Activated T-cell treated with anti-CD3 and anti-CD28 coated beads, Interleukin-2, amount 50 U/mL, for 24 hours (primary cell): ENCODE data around the gene CTIF.
A peak's percentile ranks its signal among the peaks of the same experiment; 100 is the strongest.
"Not testable (repeated sequence)": the region's sequence is repeated elsewhere in the genome, so short reads cannot be mapped to it uniquely, and the experiment has no call there.

ENCODE experiments used
- DNase-seq: peaks from one replicate; pipeline ENCODE4 v3.0.0-alpha.2; 2020
- H3K27ac Mint-ChIP-seq: 2 replicates; pipeline ENCODE4 v1.8.0; 2020; ENCODE audit warnings: mild to moderate bottlenecking, mixed read lengths
- H3K27me3 Mint-ChIP-seq: 2 replicates; pipeline ENCODE4 v1.8.0; 2020; ENCODE audit warnings: mixed read lengths
- H3K36me3 Mint-ChIP-seq: 2 replicates; pipeline ENCODE4 v1.8.0; 2020; ENCODE audit warnings: low read depth, mixed read lengths
- H3K4me1 Mint-ChIP-seq: 2 replicates; pipeline ENCODE4 v1.8.0; 2020; ENCODE audit warnings: low read depth, mixed read lengths
- H3K4me3 Mint-ChIP-seq: 2 replicates; pipeline ENCODE4 v1.8.0; 2020; ENCODE audit warnings: mild to moderate bottlenecking, moderate library complexity, mixed read lengths
- H3K9me3 Mint-ChIP-seq: 2 replicates; pipeline ENCODE4 v1.8.0; 2020; ENCODE audit warnings: mixed read lengths

Gene CTIF

DNA sequence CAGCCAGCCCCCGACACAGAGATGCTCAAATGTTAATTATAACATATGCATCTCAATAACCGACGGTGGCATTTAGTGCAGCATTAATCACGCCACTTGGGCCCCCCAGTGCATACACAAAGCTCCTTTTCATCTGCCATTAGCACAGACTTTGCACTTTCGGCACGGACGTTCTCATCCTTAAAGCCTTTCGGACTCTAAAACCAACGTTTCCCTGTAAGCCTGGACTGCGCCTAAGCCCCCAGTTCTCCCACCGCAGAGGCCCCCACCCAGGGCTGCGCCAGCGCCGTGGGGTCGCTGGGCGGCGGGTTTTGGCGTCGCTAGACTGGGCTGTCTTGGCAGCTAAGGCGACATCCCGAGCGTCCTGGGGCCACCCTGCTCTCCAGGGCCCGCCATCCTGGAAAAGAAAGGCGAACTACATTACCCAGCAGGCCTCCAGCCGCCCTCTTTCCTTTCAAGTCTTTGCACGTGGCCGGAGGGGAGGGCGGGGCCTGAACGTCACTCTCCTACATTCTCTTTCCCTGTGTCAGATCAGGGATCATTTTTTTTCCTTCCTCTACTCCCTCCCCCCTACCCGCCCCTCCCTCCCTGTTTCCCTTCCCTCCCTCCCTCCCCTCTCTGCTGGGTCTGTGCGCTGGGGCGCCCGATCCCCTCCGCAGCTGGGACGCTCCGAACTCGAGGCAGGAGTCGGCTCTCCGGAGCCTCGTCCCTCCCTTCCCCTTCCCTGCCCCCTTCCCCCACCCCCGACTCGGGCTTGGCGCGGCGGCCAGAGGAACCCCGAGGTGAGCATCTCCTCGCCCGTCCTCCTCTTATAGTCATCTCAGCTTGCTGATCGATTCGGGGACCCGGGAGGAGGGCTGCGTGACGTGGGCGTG is at the start of gene CTIF:
TSS of gene CTIF (plus strand) at position 501 of the 875 bp plus-strand sequence. CDS start 80,535 bp downstream, outside the sequence.
- H3K4me1 Mint-ChIP-seq, result peaks cover 19% of the 10 kb centered on the region
- H3K27ac Mint-ChIP-seq, result no peak within 1 kb of the TSS
- no peaks in the 10 kb centered on the region for H3K36me3 Mint-ChIP-seq
- H3K4me3 Mint-ChIP-seq, result peak within 1 kb of the TSS; percentile 77
- DNase-seq, result peak; percentile 78
- no peaks in the 10 kb centered on the region for H3K9me3 Mint-ChIP-seq
- peaks cover 26% of the 10 kb centered on the region for H3K27me3 Mint-ChIP-seq

DNA sequence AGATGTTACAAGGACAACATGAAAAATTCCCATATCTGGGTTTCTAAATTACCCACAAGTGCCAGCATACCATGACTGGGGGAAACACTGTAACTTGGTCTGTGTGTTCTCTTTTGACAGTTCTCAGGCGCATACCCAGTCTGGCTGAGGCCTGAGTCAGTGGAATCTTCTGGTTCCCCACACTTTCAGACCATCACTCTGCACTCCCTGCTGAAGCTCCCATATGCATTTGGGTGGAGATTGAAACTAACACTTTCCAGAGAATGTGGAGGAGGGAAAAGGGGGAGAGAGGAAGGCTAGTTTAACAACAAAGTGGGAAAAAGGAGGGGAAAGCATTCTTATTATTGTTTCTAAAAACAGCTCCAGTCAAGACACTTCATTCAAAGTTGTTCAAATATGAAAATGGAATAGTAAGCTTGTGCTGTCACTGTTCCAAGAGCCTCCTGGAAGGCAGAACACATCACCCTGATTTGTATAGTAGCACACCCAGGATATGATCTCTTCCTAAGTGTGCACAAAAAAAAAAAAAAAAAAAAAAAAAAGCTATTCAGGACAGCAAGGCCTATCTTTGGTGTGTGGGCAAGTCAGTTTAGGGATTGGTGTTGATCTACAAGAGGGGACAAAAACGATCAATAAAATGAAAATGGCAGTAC is 48.1 kb upstream of the CTIF start:
- Mint-ChIP-seq H3K4me3 (no peak overlapping the region), H3K36me3 (no peaks in the 10 kb centered on the region), H3K27me3 (peaks cover 59% of the 10 kb centered on the region), H3K4me1 (no peaks in the 10 kb centered on the region), H3K9me3 (no peaks in the 10 kb centered on the region), H3K27ac (no peak overlapping the region)
- no peak for DNase-seq

DNA sequence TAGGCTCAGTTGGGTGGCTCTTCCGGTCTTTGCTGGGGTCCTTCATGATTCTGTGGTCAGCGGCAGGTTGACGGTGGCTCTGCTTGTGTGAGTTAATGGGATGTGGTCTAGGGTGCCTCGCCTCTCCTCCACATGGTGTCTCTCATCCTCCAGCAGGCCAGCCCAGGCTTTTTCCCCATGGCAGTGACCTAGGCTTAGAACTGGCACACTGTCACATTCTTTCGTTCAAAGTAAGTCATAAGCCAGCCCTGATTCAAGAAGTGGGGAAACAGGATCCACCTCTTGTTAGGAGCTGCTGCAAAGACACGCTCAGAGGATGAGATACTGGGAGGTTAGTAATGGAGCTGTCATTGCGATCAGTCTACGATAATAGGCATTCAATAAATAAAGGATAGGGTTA is 46.0 kb upstream of the CTIF start:
- Mint-ChIP-seq H3K4me1 (no peaks in the 10 kb centered on the region), H3K27ac (no peak overlapping the region), H3K9me3 (peaks cover 6% of the 10 kb centered on the region), H3K36me3 (no peaks in the 10 kb centered on the region), H3K27me3 (peaks cover 67% of the 10 kb centered on the region), H3K4me3 (no peak overlapping the region)
- DNase-seq, result no peak

DNA sequence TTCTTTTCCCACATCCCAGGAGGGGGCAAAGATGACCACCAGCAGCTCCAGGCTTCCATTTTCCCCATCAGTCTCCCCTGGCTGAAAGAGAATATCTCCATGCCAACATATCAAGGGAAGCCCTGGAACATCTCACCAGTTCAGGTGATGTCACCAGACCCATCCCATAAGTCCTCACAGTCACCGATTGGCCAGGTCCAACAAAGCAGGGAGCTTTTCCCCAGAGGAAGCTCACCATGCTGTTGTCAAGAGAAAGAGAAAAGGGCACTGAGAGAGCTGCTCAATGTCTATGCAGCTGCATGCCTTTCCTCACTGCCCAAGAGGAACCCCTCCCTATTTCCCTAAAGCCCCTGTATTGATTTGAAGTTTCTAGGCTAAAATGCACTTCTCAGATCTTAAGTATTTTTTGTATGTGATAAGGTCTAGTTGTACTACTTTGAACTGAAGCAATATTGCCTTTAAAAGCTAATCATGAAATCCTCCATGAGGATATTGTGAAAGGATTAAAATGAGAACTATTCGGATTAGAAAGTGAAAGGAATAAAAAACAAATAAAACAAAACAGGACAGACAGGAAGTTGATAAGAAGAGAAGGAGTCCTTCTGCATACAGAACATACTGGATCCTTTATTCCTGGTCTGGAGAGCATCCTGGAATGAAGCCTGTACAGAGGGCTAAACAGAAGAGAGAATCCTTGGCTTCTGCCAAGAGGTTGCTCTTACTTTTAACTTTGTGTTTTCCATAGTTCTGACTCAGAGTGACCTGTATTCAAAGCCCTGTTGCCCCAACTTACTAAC is 45.2 kb upstream of the CTIF start:
- peaks cover 66% of the 10 kb centered on the region for H3K27me3 Mint-ChIP-seq

DNA sequence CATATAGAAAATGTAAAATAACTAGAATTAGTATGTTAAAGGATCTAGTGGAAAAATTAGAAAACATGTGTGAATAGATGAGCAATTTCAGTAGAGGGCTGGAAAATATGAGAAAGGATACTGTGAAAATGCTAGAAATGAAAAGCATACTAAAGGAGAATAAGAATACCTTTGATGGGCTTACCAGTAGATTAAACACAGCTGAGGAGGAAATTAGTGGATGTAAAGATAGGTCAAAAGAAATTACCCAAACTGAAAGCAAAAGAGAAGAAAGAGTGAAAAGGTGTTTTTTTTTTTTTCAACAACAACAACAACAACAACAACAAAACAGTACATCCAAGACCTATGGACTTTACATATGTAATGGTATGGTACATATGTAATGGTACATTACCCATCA is 41.0 kb upstream of the CTIF start:
- no peaks in the 10 kb centered on the region for H3K36me3 Mint-ChIP-seq
- H3K4me3 Mint-ChIP-seq, result no peak overlapping the region
- peaks cover 57% of the 10 kb centered on the region for H3K27me3 Mint-ChIP-seq
- H3K4me1 Mint-ChIP-seq, result no peaks in the 10 kb centered on the region
- no peak for DNase-seq
- peaks cover 11% of the 10 kb centered on the region for H3K9me3 Mint-ChIP-seq
- H3K27ac Mint-ChIP-seq, result no peak overlapping the region

More for the DNA sequence above, 45.2 kb upstream of the CTIF start:
- DNase-seq, result no peak
- H3K4me1 Mint-ChIP-seq, result no peaks in the 10 kb centered on the region
- no peak overlapping the region for H3K4me3 Mint-ChIP-seq
- no peaks in the 10 kb centered on the region for H3K36me3 Mint-ChIP-seq
- peaks cover 11% of the 10 kb centered on the region for H3K9me3 Mint-ChIP-seq
- H3K27ac Mint-ChIP-seq, result no peak overlapping the region

DNA sequence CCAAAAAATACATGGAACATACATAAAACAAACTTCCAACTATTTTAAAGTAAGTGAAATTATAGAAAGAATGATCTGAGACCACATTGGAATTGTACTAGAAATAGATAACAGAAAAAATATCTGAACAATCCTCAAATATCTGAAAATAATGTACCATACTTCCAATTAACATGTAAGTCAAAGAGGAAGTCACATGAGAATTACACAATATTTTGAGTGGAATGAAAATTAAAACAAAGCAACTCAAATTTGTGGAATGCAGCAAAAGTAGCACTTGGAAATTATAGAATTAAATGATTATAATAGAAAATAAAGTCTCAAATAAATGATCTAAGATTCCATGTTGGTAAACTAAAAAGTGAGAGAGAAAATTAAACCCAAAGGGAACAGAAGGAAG is 38.3 kb upstream of the CTIF start:
- DNase-seq, result no peak
- H3K4me3 Mint-ChIP-seq, result no peak overlapping the region
- H3K9me3 Mint-ChIP-seq, result peaks cover 19% of the 10 kb centered on the region
- no peaks in the 10 kb centered on the region for H3K4me1 Mint-ChIP-seq
- H3K27me3 Mint-ChIP-seq, result peaks cover 48% of the 10 kb centered on the region
- no peaks in the 10 kb centered on the region for H3K36me3 Mint-ChIP-seq
- H3K27ac Mint-ChIP-seq, result no peak overlapping the region

DNA sequence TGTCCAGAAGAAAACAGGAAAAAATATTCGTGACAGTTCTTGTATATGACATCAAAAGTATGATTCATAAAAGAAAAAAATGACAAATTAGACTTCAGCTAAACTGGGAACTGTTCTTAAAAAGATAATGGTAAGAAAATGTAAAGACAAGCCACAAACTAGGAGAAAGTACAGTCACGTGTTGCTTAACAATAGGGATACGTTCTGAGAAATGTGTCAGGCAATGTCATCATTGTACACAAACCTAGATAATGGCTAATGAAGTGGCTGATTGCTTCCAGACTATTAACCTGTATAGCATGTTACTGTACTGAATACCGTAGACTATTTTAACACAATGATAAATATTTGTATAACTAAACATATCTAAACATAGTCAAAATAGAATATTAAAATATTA is 35.9 kb upstream of the CTIF start:
- Mint-ChIP-seq H3K9me3 (peaks cover 32% of the 10 kb centered on the region), H3K36me3 (no peaks in the 10 kb centered on the region), H3K4me3 (no peak overlapping the region), H3K4me1 (no peaks in the 10 kb centered on the region), H3K27me3 (peaks cover 54% of the 10 kb centered on the region), H3K27ac (no peak overlapping the region)
- no peak for DNase-seq

DNA sequence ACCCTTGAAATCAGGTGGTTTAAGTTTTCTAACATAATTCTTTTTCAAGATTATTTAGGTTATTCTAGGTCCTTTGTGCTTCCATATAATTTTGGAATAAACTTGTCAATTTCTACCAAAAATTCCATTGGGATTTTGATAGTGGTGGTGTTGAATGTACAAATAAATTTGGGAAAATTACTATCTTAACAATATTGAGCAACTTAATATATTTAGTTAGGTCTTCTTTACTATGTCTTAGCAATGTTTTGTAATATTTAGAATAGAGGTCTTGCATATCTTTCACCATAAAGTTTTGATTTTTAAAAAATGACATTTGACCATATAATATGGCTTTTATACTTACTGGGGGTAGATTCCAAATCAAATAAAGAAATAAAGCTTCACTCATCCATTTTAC is 34.0 kb upstream of the CTIF start:
- H3K4me1 Mint-ChIP-seq, result no peaks in the 10 kb centered on the region
- no peak overlapping the region for H3K27ac Mint-ChIP-seq
- H3K36me3 Mint-ChIP-seq, result no peaks in the 10 kb centered on the region
- peaks cover 27% of the 10 kb centered on the region for H3K9me3 Mint-ChIP-seq
- H3K27me3 Mint-ChIP-seq, result peaks cover 51% of the 10 kb centered on the region
- no peak for DNase-seq
- no peak overlapping the region for H3K4me3 Mint-ChIP-seq

DNA sequence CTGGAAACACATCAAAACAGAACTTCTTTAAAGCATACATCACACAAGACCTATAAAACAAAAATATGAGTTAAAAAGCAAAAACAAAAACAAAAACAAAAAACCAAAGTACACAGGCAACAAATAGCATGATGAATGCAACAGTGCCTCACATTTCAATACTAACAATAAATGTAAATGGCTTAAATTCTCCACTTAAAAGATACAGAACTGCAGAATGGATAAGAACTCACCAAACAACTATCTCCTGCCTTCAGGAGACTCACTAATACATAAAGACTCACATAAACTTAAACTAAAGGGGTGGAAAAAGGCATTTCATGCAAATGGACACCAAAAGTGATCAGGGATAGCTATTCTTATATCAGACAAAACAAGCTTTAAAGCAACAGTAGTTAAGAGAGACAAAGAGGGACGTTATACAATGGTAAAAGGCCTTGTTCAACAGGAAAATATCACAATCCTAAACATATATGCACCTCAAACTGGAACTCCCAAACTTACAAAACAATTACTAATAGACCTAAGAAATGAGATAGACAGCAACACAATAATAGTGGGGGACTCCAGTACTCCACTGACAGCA is 31.8 kb upstream of the CTIF start:
- H3K4me3 Mint-ChIP-seq, result not testable (repeated sequence)
- H3K9me3 Mint-ChIP-seq, result peaks cover 27% of the 10 kb centered on the region

DNA sequence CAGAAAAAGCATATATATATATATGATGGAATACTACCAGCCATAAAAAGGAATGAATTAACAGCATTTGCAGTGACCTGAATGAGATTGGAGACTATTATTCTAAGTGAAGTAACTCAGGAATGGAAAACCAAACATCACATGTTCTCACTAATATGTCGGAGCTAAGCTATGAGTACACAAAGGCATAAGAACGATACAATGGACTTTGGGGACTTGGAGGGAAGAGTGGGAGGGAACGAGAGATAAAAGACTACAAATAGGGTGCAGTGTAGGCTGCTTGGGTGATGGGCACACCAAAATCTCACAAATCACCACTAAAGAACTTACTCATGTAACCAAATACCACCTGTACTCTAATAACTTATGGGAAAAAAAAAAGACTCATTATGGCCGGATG is 26.3 kb upstream of the CTIF start:
- not testable (repeated sequence) for H3K4me1 Mint-ChIP-seq, H3K9me3 Mint-ChIP-seq, DNase-seq, H3K4me3 Mint-ChIP-seq, H3K36me3 Mint-ChIP-seq, H3K27ac Mint-ChIP-seq
- peaks cover 37% of the 10 kb centered on the region for H3K27me3 Mint-ChIP-seq

More for the DNA sequence above, 31.8 kb upstream of the CTIF start:
- DNase-seq, H3K4me1 Mint-ChIP-seq, H3K27ac Mint-ChIP-seq, H3K36me3 Mint-ChIP-seq: not testable (repeated sequence)
- peaks cover 44% of the 10 kb centered on the region for H3K27me3 Mint-ChIP-seq

DNA sequence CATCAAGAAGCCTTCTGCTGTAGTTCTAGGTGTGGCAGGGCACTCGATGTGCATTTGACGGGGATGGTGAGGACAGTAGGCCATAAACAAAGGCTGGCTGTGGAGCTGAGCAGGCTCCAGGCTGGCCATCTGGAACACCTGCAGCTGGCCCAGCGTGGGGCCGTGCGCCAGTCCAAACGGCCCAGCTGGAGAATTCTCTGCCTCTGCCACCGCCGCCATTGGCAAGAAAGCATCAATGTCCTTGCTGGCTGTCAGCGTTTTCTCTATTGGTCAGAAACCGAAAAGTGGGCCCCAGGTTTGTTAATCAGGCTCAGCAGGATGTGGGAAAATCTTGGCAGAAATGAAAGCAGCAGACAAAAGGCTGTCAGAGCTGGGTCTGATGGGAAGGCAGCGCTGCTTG is 24.0 kb upstream of the CTIF start:
- peaks cover 34% of the 10 kb centered on the region for H3K27me3 Mint-ChIP-seq
- no peak overlapping the region for H3K27ac Mint-ChIP-seq
- no peak for DNase-seq
- no peaks in the 10 kb centered on the region for H3K36me3 Mint-ChIP-seq
- H3K9me3 Mint-ChIP-seq, result no peaks in the 10 kb centered on the region
- no peaks in the 10 kb centered on the region for H3K4me1 Mint-ChIP-seq
- H3K4me3 Mint-ChIP-seq, result no peak overlapping the region

DNA sequence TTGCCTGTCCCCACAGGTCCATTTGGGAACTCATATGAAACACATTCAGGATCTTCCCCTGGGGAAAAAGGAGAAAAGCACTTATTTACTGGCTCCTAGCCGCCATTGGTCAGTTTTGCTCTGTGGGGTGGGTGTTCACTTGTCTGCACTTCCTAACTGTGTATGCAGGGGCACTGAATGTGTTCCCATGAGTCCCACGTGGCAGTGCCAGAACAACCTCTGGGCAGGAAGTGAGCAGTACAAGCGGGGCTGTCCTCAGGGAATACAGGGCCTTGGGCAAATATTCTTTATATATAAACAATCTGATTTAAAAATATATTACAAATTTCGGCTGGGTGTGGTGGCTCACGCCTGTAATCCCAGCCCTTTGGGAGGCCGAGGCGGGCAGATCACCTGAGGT is 21.8 kb upstream of the CTIF start:
- no peak for DNase-seq
- peaks cover 42% of the 10 kb centered on the region for H3K27me3 Mint-ChIP-seq
- no peak overlapping the region for H3K4me3 Mint-ChIP-seq
- H3K27ac Mint-ChIP-seq, result no peak overlapping the region
- H3K4me1 Mint-ChIP-seq, result no peaks in the 10 kb centered on the region
- H3K36me3 Mint-ChIP-seq, result no peaks in the 10 kb centered on the region
- no peaks in the 10 kb centered on the region for H3K9me3 Mint-ChIP-seq

DNA sequence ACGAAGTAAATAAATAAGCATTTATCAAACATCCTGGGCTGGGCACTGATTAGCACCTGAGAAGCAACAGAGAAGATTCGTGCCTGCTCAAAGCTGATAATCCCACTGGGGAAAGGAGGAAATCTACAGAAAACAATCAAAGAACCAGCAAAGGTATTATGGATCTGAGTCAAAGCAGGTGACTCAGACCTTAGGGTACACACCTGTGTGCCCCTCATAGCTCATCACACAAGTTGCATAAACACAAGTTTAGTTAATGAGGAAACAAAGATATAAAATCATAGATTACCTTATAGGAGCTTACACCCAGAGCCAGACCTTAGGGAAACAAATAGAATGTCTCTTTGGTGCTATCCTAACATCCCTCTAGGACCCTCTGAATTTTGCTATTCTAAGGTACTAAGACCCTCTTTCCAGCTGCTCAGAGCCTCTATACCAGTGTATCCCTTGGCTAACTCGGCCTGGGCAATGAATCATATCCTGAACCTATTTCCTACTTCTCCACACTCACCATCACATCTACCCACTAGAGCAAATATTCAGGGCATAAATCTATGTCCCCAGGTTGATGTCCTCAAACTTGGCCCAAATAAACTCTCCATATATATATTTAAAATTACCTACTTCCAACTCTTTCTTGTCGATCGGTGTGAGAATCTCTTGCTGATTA is 19.3 kb upstream of the CTIF start:
- no peaks in the 10 kb centered on the region for H3K36me3 Mint-ChIP-seq
- H3K27ac Mint-ChIP-seq, result no peak overlapping the region
- no peaks in the 10 kb centered on the region for H3K4me1 Mint-ChIP-seq
- H3K9me3 Mint-ChIP-seq, result no peaks in the 10 kb centered on the region
- peaks cover 50% of the 10 kb centered on the region for H3K27me3 Mint-ChIP-seq
- no peak overlapping the region for H3K4me3 Mint-ChIP-seq
- no peak for DNase-seq

DNA sequence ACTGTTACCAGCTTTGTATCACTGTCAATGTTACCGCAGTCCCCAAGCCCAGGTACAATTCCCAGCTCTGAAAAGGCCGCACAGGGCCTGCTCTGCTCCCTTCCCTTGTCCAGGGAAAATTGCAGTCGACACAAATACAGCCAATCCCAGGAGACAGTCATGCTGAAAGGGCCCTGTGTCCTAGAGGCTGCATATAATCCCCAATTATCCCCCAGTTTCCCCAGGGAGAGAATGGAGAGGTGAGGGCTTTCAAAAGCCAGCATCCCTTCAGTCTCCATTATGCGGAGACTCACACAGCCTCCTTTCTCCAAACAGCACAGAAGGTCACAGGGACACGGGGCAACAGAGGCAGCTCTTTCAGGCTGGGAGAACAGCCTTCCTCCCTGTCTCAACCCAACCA is 17.1 kb upstream of the CTIF start:
- DNase-seq, result no peak
- Mint-ChIP-seq H3K4me3 (no peak overlapping the region), H3K4me1 (no peaks in the 10 kb centered on the region), H3K9me3 (no peaks in the 10 kb centered on the region), H3K36me3 (no peaks in the 10 kb centered on the region), H3K27ac (no peak overlapping the region), H3K27me3 (peaks cover 44% of the 10 kb centered on the region)
